Peyer's patch (tissue), 4 donors: ENCODE results near the gene RPS16. TPM values are rescaled to one million over a fixed set of nuclear protein-coding genes. Genes with fewer than 3 reads are reported as not detected.

Experiments used
- DNase-seq, 3 donors: peaks; one replicate each; pipeline ENCODE4 v3.0.0-alpha.2; 2017 to 2019
- H3K27ac ChIP-seq, 4 donors: fragments of 200-600 bp; sonication (generic); one replicate each; pipeline ENCODE4 v1.5.1; 2016 to 2019
- H3K27me3 ChIP-seq, 2 donors: fragments of 200-600 bp; sonication (generic); one replicate each; pipeline ENCODE4 v1.5.1; 2019
- H3K36me3 ChIP-seq, 3 donors: fragments of 200-600 bp; sonication (generic); one replicate each; pipeline ENCODE4 v1.5.1; 2016 to 2019
- H3K4me1 ChIP-seq, 4 donors: fragments of 200-600 bp; sonication (generic); one replicate each; pipeline ENCODE4 v1.5.1; 2016 to 2019
- H3K4me3 ChIP-seq, 4 donors: fragments of 200-600 bp; sonication (generic); 1 replicate in 3 of 4; 2 replicates in 1 of 4; pipeline ENCODE4 v1.5.1; 2016 to 2019; ENCODE audit warnings: mild to moderate bottlenecking in 1 of 4
- H3K9me3 ChIP-seq, 4 donors: fragments of 200-600 bp; sonication (generic); one replicate each; pipeline ENCODE4 v1.5.1; 2016 to 2019; ENCODE audit warnings: mild to moderate bottlenecking in 1 of 4
- CTCF ChIP-seq, 6 experiments: fragments of 450-650 bp in 4 of 6; fragments of 200-600 bp in 2 of 6; sonication (generic) in 1 of 6; IDR thresholded peaks; one replicate each; pipeline ENCODE4 v1.5.1; 2017 to 2019; ENCODE audit warnings: antibody characterized with exemption in 6 of 6, mild to moderate bottlenecking in 3 of 6, moderate library complexity in 1 of 6
- POLR2A ChIP-seq, 2 donors: fragments of 450-650 bp; IDR thresholded peaks; one replicate each; pipeline ENCODE4 v1.5.1; 2017; ENCODE audit warnings: antibody characterized with exemption in 2 of 2, mild to moderate bottlenecking in 2 of 2, moderate library complexity in 2 of 2
- total RNA-seq, 4 donors: library from RNA; depleted of rRNA; stranded (reverse); fragments of >200 nt; gene quantifications; one replicate each; pipeline ENCODE4 v1.1.0, GENCODE V29; 2016

RPS16 gene
- total RNA-seq, 4 donors from 2014 or later, result 443 to 1,406 (median 686) TPM

- TF ChIP-seq POLR2A (IDR thresholded peaks at IDR 0.05) (no peak), CTCF (IDR thresholded peaks at IDR 0.05) (no peak)
- H3K4me1 ChIP-seq, result peaks cover 20 to 62% (median 52%) of the 10 kb centered on the region in 4 donors
- DNase-seq, result peak in 1 of 3 donors; percentile 43
- H3K9me3 ChIP-seq, result no peaks in the 10 kb centered on the region
- no peaks in the 10 kb centered on the region for H3K27me3 ChIP-seq
- no peak overlapping the region for H3K4me3 ChIP-seq
- peaks cover 0 to 12% (median 0%) of the 10 kb centered on the region in 3 donors for H3K36me3 ChIP-seq
- peak overlapping the region; percentile 98 to 100 (median 100) for H3K27ac ChIP-seq
Observed at GRCh38 chr19:39400061-39400460, 35.7 kb downstream of the RPS16 start.

DNA sequence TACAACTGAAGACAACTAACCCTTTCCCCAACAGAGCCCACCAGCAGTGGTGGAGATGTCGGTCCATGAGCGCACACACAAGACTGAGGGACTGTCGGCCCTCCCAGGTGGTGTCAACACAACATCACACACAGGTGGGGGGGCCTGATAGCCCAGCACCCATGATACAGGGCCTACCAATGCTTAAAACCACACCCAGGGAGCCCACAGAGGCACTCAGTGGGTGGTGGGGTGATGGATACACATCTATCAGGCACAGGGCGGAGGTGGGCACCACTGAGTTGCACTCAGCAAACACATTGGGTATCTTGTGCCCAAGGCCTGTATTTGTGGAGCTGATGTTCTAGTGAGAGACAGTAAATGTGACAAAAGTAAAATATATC lies 36.1 kb downstream of the RPS16 start:
- H3K27me3 ChIP-seq, result no peaks in the 10 kb centered on the region
- H3K9me3 ChIP-seq, result no peaks in the 10 kb centered on the region
- no peak overlapping the region for H3K4me3 ChIP-seq
- peak overlapping the region; percentile 98 to 100 (median 100) for H3K27ac ChIP-seq
- peaks cover 20 to 58% (median 50%) of the 10 kb centered on the region in 4 donors for H3K4me1 ChIP-seq
- H3K36me3 ChIP-seq, result peaks cover 0 to 12% (median 0%) of the 10 kb centered on the region in 3 donors
- no peak for TF ChIP-seq CTCF (IDR thresholded peaks at IDR 0.05)
- TF ChIP-seq POLR2A (IDR thresholded peaks at IDR 0.05), result no peak
- peak in 1 of 3 donors; percentile 45 for DNase-seq

- Histone ChIP-seq H3K9me3 (no peaks in the 10 kb centered on the region), H3K4me3 (peak overlapping the region in 3 of 4 donors; percentile 13 to 38 (median 18)), H3K27me3 (no peaks in the 10 kb centered on the region), H3K4me1 (peaks cover 20 to 51% (median 42%) of the 10 kb centered on the region in 4 donors), H3K36me3 (peaks cover 0 to 21% (median 0%) of the 10 kb centered on the region in 3 donors), H3K27ac (peak overlapping the region; percentile 98 to 100 (median 100))
- TF ChIP-seq CTCF (IDR thresholded peaks at IDR 0.05), result no peak
- peak; percentile 61 to 89 for TF ChIP-seq POLR2A (IDR thresholded peaks at IDR 0.05)
- DNase-seq, result peak in 2 of 3 donors; percentile 87 to 91
Observed at GRCh38 chr19:39398297-39398864, 37.4 kb downstream of the RPS16 start.

DNA sequence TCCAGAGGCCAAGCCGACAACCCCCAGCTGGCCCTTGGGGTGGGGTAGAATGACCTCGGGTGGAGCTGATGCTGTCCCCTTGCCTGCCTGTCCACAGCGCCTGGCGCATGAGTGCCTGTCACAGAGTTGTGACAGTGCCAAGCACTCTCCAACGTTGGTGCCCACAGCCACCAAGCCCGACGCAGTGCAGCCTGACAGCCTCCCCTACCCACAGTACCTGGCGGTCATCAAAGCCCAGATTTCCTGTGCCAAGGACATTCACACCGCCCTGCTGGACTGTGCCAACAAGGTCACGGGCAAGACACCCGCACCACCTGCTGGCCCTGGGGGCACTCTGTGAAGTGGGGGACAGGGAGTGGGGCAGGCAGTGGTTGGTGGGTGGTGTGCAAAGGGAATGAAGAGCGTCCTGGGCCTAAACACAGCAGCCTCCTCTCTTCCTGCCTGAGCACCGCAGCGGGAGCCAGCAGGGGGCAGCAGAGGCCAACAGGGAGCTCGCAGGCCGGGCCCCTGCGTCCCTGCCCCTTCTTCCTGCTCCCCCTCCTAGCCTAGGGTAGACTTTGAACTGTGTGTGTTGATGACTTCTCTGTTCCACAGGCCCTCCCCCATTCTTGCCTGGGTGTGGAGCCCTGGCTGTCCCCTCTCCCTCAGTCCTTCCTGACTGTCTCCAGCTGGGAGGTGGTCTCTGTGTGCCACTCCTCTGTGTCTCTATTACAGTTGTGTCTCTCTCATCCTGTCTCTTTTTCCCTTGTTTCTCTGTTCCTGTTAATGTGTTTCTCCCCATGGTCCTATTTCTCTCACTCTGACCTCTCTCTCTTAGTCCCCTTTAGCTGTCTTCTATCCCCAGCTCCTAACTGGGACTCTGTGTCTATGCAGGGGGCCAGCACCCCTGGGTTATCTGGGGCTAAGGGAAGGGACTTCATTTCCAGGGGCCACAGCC lies 38.1 kb downstream of the RPS16 start:
- Histone ChIP-seq H3K27ac (peak overlapping the region; percentile 98 to 100 (median 100)), H3K36me3 (peaks cover 0 to 29% (median 0%) of the 10 kb centered on the region in 3 donors), H3K9me3 (no peaks in the 10 kb centered on the region), H3K4me1 (peaks cover 20 to 53% (median 41%) of the 10 kb centered on the region in 4 donors), H3K4me3 (peak overlapping the region in 2 of 4 donors; percentile 13 to 38), H3K27me3 (no peaks in the 10 kb centered on the region)
- TF ChIP-seq POLR2A (IDR thresholded peaks at IDR 0.05) (peak; percentile 92 to 96), CTCF (IDR thresholded peaks at IDR 0.05) (peak; percentile 95 to 100 (median 99))
- peak; percentile 95 to 97 (median 97) for DNase-seq

DNA sequence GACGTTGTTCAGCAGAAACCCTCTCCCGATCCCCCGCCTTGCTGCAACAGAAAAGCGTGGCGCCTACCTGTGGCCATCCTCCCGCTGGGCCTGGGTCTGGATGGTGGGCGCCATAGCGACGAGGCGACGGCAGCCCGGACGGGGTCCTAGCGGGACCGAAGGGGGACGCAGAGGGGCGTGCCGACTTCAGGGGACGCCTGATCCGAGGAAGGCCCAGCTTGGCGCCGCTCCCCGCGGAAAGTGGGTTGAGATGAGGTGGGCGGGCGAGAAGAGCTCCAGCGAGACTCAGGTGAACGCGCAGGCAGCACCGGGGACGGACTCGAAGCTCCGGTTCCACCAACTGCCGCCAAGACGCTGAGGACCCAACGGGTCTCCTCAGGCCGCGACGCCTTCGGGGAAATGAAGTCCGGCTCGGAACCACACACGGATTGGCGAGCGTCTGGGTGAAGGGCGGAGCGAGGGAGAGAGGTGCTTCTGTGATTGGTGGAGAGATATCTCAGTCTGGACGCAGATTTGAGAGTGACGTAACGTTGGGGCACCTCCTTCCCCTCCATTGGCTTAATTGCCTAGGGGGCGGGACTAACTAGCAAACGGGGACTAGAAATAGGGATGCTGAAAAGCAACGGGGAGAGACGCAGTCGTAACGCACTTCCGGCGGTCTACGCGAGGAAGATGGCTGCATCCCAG lies 44.9 kb downstream of the RPS16 start, which contains the start of the genes MED29 and PAF1:
TSS of gene MED29 (plus strand) at position 628 of the 687 bp plus-strand sequence. CDS start at position 673, 45 bp downstream.
TSS of gene PAF1 (minus strand) at position 356 of the 687 bp plus-strand sequence. CDS start at position 114, 242 bp downstream.
- peak; percentile 88 to 94 for TF ChIP-seq POLR2A (IDR thresholded peaks at IDR 0.05)
- TF ChIP-seq CTCF (IDR thresholded peaks at IDR 0.05), result peak in 2 of 6 experiments; percentile 6 to 10
- Histone ChIP-seq H3K27ac (peak within 1 kb of the TSS; percentile 85 to 100 (median 94)), H3K4me3 (peak within 1 kb of the TSS; percentile 56 to 88 (median 77)), H3K4me1 (peaks cover 0 to 20% (median 8%) of the 10 kb centered on the region in 4 donors), H3K9me3 (no peaks in the 10 kb centered on the region), H3K27me3 (no peaks in the 10 kb centered on the region), H3K36me3 (peaks cover 0 to 53% (median 0%) of the 10 kb centered on the region in 3 donors)
- DNase-seq, result peak; percentile 97 to 98 (median 97)
